HG03342 (cell line): ENCODE measurements around the gene UBA1.
"Not testable (repeated sequence)": the region's sequence is repeated elsewhere in the genome, so short reads cannot be mapped to it uniquely, and the experiment has no call there.

Experiments
- ATAC-seq: cut with Tn5 transposase; IDR thresholded peaks from one replicate; pipeline ENCODE4 v1.9.1; 2021; ENCODE audit warnings: mild to moderate bottlenecking, moderate library complexity; ENCODE audit not compliant: unreplicated experiment

The UBA1 gene

DNA sequence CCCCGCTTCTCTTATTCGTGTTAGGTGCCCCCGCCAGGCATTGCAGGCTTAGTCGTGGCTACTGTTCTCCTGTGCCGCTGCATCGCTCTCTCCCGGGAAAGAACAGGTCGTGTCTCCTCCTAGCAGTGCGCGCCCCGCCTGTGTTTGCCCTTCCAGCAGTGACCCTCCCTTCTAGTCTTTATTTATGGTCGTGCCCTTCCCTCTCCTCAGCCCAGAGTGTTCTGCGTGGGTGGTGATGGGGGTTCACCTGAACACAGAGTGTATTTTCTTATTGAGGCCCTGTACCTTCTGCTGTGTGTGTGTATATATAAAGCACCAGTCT is 54.3 kb downstream of the UBA1 start:
- ATAC-seq: no peak

DNA sequence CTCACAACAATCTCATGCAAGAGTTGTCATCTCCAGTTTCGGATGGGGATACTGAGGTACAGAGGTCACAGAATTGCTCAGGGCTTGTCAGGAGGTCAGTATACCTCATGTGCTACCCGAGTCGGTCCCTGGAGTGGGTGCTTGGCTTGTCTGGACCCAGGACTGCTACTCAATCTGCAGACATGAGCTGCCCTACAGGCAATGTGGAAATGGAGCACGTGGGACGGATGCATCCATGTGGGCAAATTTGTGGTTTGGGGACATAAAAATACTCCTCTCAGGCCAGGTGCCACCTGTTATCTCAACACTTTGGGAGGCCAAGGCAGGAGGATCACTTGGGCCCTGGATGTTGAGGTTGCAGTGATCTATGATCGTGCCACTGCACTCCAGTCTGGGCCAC is 54.9 kb downstream of the UBA1 start:
- no peak for ATAC-seq

DNA sequence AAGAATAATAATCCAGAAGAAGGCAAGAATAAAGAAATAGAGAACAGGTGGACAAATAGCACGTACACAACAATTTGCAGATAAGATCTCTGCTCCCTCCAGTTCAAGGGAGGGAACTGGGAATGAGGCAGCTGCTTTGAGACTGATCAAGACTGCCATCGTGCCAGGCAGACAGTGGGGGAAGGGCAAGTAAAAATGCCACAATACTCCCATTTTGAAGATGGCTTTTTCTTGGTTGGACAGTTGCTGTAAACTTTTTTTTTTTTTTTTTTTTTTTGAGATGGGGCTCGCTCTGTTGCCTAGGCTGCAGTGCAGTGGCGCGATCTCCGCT is 56.4 kb downstream of the UBA1 start:
- no peak for ATAC-seq

DNA sequence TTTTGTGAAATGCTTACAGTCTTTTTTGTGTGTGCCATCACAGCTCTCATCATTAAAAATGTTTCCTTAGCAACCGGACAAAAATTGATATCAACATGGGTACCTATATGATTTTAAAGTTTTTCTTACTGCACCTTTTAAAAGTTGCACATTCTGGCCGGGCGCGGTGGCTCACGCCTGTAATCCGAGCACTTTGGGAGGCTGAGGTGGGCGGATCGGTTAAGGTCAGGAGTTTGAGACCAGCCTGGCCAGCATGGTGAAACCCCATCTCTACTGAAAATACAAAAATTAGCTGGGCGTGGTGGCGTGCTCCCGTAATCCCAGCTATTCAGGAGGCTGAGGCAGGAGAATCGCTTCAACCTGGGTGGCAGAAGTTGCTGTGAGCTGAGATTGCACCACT is 64.0 kb downstream of the UBA1 start:
- not testable (repeated sequence) for ATAC-seq
